Dendritic cell treated with granulocyte-macrophage colony-stimulating factor and Interleukin-4, amounts not matched to agents 40 ng/mL and 50 ng/mL, for 4 days (primary cell): ENCODE measurements around the gene EGFLAM.

Experiments used
- H3K27ac Mint-ChIP-seq: one replicate; pipeline ENCODE4 v1.8.0; 2022; ENCODE audit warnings: mild to moderate bottlenecking, mixed read lengths
- H3K27me3 Mint-ChIP-seq: one replicate; pipeline ENCODE4 v1.8.0; 2022; ENCODE audit warnings: mild to moderate bottlenecking, mixed read lengths
- H3K36me3 Mint-ChIP-seq: one replicate; pipeline ENCODE4 v1.8.0; 2022; ENCODE audit warnings: low read depth, mixed read lengths
- H3K4me1 Mint-ChIP-seq: one replicate; pipeline ENCODE4 v1.8.0; 2022; ENCODE audit warnings: low read depth, mixed read lengths
- H3K4me3 Mint-ChIP-seq: one replicate; pipeline ENCODE4 v1.8.0; 2022; ENCODE audit warnings: mild to moderate bottlenecking, moderate library complexity, mixed read lengths
- H3K9me3 Mint-ChIP-seq: one replicate; pipeline ENCODE4 v1.8.0; 2022; ENCODE audit warnings: mixed read lengths
- intact Hi-C: fragments of 100-400 bp; cut with micrococcal nuclease; formaldehyde crosslinking; loops from one replicate; pipeline ENCODE4 v1.15.0; 2022

Gene EGFLAM

DNA sequence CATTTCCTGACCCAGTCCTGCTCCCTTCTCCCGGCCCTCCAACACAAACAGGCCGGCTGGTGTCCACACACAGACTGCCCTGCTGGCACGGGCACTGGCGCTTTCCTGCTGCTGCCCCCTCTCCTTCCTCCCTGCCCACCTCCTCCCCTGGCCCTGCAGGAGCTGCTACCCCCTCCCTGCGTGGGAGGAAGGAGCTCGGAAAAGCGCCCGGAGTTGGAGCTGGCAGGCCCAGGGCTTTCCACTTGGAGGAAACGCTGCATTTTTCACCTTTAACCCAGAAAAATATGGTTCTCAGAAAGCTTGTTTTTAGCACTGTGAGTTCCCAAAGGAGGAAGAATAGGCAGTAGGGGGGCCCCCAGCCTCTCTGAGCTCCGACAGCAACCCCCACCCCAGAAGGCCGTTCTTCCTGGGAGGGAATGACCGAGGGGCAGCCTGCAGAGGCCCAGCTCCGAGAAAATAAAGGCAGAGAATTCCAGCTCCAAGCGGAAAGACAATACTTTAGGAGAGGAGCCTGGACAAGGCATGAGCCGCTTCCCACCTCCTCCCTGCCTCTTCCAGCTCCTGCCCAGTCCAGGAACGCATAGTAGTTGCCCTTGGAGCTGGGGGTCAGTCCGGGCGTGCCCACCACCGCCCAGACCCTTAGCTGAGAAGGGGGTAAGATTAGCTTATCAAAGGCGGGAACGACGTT is 209.1 kb downstream of the EGFLAM start:
- H3K27me3 Mint-ChIP-seq = peaks cover 22% of the 10 kb centered on the region
- no peak overlapping the region for H3K4me3 Mint-ChIP-seq
- intact Hi-C loops = no loop called here
- no peaks in the 10 kb centered on the region for H3K36me3 Mint-ChIP-seq
- H3K4me1 Mint-ChIP-seq = no peaks in the 10 kb centered on the region
- no peak overlapping the region for H3K27ac Mint-ChIP-seq
- no peaks in the 10 kb centered on the region for H3K9me3 Mint-ChIP-seq

DNA sequence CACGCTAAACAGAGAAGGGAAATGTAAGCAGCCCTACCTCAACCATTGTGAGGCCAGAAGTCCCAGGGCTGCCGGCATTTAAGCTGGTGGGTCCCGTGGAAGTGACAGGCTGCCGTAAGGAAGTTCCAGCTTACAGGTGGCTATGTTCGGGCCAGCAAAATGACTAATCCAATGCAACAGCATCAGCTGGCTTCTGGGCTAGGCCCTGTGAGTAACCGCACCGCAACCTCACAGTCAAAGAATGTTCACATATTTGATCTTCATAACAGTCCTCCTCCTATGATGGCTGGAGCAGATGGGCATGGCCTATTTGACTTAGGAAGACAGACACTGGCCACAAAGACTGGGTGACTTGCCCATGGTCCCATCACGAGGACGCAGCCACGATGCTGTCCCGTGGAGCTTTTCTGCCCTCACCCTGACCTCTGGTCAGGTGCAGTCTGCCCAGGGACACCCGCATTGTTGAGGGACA is 209.9 kb downstream of the EGFLAM start:
- peaks cover 22% of the 10 kb centered on the region for H3K27me3 Mint-ChIP-seq
- intact Hi-C loops = no loop called here
- no peaks in the 10 kb centered on the region for H3K4me1 Mint-ChIP-seq

DNA sequence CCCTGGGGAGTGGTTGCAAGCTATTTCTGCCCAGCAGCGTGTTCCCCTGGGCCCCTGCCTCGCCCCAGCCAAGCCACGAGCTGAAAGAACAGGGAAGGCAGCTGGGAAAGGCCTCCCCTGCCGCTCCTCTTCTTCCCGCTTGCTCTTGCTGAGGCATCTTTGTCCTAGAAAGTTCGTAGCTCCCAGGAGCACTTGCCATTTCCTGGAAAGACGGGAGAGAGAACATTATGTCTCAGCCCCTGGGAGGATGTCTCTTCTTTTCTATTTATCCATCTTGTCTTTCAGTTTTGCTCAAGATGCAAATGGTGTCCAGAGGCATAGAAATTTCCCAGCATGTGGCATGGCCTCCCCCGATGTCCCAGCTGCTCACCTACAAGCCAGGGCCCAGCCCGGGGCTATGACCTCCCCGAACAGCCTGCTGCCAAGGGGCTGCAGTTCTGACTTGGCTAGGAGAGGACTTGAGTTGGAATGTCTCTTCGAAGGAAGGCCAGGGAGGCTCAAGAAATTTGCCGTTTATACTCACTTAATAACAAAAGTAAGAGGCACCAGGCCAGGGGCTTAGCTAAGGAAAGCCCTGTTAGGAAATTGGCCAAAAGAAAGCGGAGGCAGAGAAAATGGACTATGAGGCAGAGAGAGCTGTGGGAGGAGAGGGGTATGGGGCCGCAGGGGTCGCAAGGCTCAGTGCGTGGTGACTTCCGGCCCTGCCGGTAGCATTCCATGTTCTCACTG is 210.8 kb downstream of the EGFLAM start:
- H3K4me1 Mint-ChIP-seq = no peaks in the 10 kb centered on the region
- no peak overlapping the region for H3K27ac Mint-ChIP-seq
- no peak overlapping the region for H3K4me3 Mint-ChIP-seq
- no peaks in the 10 kb centered on the region for H3K36me3 Mint-ChIP-seq
- H3K27me3 Mint-ChIP-seq = peaks cover 31% of the 10 kb centered on the region
- no peaks in the 10 kb centered on the region for H3K9me3 Mint-ChIP-seq
- intact Hi-C loops = no loop called here

More for the DNA sequence above, 209.9 kb downstream of the EGFLAM start:
- Mint-ChIP-seq H3K27ac (no peak overlapping the region), H3K4me3 (no peak overlapping the region), H3K9me3 (no peaks in the 10 kb centered on the region), H3K36me3 (no peaks in the 10 kb centered on the region)

DNA sequence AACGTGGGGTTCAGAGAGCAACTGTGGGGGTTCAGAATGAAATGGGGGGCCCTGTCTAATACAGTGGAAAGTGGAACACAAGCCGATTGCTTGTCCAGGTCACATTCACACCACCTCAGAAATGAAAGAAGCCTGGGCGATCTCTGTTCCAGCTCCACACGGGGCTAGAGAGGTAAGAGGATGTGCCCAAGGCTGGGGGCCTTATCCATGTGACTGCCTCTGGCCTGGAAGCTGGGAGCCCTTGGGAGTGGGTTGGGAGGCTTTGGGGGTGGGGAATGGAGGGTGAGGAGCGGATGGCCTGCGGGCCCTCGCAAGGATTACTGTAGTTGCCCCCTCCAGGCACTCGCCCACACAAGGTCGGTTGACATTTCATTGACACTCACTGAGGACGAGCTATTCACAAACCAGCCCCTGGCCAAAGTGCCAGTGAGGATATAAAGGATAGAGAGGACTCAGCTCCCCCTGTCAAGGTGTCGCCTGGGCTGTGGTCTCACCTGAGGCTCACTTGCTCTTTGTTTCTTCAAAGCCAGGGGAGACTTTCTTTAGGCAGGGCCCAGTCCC is 211.4 kb downstream of the EGFLAM start:
- Mint-ChIP-seq H3K9me3 (no peaks in the 10 kb centered on the region), H3K27me3 (peaks cover 36% of the 10 kb centered on the region), H3K4me3 (no peak overlapping the region), H3K27ac (no peak overlapping the region), H3K36me3 (no peaks in the 10 kb centered on the region), H3K4me1 (no peaks in the 10 kb centered on the region)
- intact Hi-C loops = no loop called here

DNA sequence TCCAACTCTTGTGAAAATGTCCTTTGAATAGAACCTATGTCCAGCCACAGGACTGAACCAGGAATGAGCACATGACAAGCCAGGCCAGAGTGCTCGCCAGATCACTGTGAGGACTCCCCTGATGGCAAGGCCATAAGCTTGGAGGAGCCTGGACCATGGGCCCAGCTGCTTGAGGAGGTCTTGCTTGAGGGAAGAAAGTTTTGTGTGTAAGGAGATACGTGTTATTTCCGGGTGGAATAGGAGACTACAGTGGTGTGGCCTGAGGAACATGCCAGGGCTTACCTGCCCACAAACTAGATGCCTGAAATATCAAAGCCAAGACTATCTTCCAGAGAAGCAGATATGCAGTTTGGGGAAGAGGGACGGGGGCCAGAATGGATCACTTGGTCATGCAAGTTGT is 213.3 kb downstream of the EGFLAM start:
- Mint-ChIP-seq H3K4me3 (no peak overlapping the region), H3K27ac (no peak overlapping the region), H3K27me3 (peaks cover 48% of the 10 kb centered on the region), H3K36me3 (no peaks in the 10 kb centered on the region), H3K4me1 (no peaks in the 10 kb centered on the region), H3K9me3 (no peaks in the 10 kb centered on the region)
- intact Hi-C loops = no loop called here

DNA sequence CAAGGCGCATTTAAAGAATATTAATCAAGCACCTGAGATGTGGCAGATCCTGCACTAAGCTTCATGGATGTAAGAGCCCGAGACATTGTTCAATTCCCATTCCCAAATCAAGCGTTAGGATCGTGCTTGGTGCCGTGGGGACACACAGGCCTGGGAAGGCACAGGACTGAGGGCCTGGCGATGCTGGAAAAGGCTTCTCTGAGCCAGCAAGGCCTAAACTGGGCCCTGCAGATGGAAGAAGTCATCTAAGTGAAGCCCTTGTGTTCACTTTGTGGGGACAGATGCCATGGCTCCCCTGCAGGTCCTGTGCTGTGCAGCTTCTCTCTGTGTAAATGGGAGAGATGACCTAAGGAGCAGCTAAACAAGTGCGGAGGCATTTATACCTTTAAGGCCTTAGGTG is 214.2 kb downstream of the EGFLAM start:
- H3K27ac Mint-ChIP-seq = no peak overlapping the region
- H3K9me3 Mint-ChIP-seq = no peaks in the 10 kb centered on the region
- H3K4me3 Mint-ChIP-seq = no peak overlapping the region
- peaks cover 57% of the 10 kb centered on the region for H3K27me3 Mint-ChIP-seq
- no peaks in the 10 kb centered on the region for H3K36me3 Mint-ChIP-seq
- no peaks in the 10 kb centered on the region for H3K4me1 Mint-ChIP-seq
- intact Hi-C loops = no loop called here

DNA sequence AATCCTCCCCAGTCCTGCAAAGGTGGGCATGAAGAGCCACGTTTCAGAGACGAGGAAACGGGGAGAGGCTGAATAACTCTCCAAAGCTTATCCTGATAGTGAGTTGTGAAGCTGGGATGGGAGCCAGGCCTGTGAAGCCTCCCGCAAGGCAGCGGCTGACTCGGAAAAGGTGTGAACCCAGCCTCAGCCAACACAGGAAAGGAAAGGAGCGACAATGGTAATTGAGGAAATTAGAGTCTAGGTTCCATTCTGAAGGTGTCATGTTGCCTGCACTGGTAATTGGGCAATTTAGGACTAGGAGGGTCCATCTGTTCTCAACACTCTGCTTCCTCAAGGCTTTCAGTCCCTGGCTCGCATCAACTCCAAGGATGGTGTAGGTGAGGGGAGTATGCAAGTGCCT is 214.6 kb downstream of the EGFLAM start:
- Mint-ChIP-seq H3K27ac (no peak overlapping the region), H3K4me1 (no peaks in the 10 kb centered on the region), H3K36me3 (no peaks in the 10 kb centered on the region), H3K4me3 (no peak overlapping the region), H3K27me3 (peaks cover 59% of the 10 kb centered on the region), H3K9me3 (no peaks in the 10 kb centered on the region)
- intact Hi-C loops = no loop called here

DNA sequence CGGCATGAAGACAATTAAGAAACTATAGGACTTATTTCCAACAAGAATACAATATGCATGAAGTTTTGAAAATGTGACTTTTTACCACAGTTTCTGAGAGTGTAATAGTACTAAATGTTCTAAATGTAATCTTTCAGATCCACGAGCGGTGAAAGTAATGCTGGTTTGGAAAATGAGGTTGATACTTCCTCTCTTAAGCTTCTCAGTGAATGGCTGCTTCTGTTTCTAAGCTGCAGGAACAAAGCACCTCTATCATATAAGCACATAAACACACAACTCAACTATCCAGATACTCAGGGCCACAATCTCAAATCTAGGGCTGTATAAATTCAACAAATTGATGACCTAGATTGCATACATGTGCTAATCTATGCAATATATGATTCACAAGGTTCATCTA is 219.8 kb downstream of the EGFLAM start:
- no peaks in the 10 kb centered on the region for H3K36me3 Mint-ChIP-seq
- intact Hi-C loops = no loop called here
- peaks cover 77% of the 10 kb centered on the region for H3K27me3 Mint-ChIP-seq
- no peaks in the 10 kb centered on the region for H3K9me3 Mint-ChIP-seq
- H3K27ac Mint-ChIP-seq = no peak overlapping the region
- H3K4me3 Mint-ChIP-seq = no peak overlapping the region
- no peaks in the 10 kb centered on the region for H3K4me1 Mint-ChIP-seq

DNA sequence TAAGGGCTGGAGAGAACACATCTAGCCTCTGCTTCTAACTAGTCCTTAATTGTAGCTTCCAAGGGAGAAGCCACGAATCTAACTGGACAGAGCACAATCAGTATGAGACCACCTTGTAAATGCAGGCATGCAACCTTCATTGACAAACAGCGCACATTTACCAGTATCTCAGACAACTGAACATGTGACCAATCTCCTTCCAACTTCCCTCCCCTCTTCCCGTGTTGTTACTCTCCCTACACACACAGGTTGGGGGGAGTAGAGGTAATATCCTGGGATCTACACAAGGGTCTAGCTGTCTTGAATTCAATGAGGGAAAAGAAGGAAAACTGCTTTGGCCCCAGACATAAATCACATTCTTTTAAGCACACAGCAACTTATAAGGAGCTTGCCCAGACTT is 220.5 kb downstream of the EGFLAM start:
- intact Hi-C loops = no loop called here
- no peak overlapping the region for H3K27ac Mint-ChIP-seq
- H3K4me1 Mint-ChIP-seq = no peaks in the 10 kb centered on the region
- no peaks in the 10 kb centered on the region for H3K36me3 Mint-ChIP-seq
- no peaks in the 10 kb centered on the region for H3K9me3 Mint-ChIP-seq
- no peak overlapping the region for H3K4me3 Mint-ChIP-seq
- peaks cover 77% of the 10 kb centered on the region for H3K27me3 Mint-ChIP-seq

DNA sequence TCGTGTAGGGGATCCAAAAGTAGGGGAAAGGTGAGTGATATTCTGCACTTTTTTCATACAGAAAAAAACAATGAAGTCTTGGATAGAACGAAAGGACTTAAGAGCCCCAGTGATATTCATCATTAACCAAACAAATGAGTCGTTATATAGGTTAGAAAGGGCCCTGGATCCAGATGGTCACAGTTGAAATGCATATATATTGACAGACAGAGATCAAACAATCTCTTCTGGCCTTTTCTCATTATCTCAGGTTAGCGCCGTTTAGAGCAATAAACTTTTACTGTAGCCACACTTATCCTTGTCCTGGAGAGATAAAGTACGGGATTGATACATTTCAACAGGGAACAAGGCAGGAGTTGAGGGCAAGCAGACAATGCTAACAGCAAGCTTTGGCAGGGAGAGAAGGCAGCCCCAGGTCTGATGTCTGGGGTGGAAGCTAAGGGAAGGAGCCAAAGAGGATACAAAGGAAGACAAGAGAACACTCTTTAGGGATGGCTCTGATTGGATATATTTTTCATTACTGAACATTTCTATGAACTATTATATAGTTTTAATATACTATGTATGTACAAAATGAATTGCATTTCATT is 221.1 kb downstream of the EGFLAM start:
- H3K4me3 Mint-ChIP-seq = no peak overlapping the region
- no peaks in the 10 kb centered on the region for H3K36me3 Mint-ChIP-seq
- H3K4me1 Mint-ChIP-seq = no peaks in the 10 kb centered on the region
- no peaks in the 10 kb centered on the region for H3K9me3 Mint-ChIP-seq
- intact Hi-C loops = no loop called here
- peaks cover 76% of the 10 kb centered on the region for H3K27me3 Mint-ChIP-seq
- no peak overlapping the region for H3K27ac Mint-ChIP-seq

DNA sequence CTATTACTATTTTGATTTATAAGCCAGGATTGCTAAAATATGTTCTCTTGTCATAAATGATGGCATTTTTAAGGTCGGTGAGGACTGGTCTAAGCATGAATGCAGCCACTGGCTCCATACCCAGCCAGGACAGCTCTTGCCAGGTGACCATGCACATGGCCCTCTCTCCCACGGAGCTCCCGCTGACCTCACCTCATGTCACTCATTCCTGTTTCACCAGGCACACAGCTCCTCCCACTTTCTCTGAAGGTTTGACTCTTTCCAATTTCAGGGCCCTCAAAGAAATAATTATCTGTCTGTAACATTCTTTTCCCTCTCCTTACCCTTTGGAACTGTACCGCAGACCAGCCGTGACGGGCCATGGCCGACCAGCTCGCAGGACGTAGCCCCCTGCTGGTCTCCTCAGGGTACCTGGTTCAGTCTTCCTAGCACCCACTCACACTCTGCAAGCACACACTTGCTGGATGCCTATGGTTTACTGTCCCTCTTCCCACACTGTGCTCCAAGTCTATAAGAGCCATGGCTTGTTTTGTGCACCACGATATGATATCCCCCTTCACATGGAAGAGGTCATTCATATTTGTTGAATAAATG is 225.5 kb downstream of the EGFLAM start:
- Mint-ChIP-seq H3K4me3 (no peak overlapping the region), H3K27me3 (peaks cover 80% of the 10 kb centered on the region), H3K27ac (no peak overlapping the region), H3K36me3 (no peaks in the 10 kb centered on the region), H3K4me1 (no peaks in the 10 kb centered on the region), H3K9me3 (no peaks in the 10 kb centered on the region)
- intact Hi-C loops = no loop called here

DNA sequence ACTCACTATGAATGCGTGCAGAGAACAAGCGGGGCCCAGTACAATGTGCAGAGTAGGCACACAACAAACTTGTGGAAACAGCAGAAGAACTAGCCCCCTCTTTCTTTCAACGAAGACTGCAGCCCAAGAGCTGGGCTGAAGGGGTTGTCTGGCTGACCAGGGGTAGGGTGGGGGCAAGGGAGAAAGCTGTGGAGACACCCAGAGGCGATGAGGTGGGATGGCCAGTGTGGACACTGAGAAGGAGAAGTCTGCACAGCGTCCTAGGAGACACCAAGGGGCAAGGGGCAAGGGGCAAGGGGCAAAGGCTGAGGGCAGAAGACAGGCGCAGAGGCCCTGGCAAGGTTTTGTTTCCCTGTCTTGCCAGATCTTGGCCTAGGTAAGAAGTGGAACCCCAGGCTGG is 235.8 kb downstream of the EGFLAM start:
- no peaks in the 10 kb centered on the region for H3K9me3 Mint-ChIP-seq
- no peak overlapping the region for H3K4me3 Mint-ChIP-seq
- H3K27ac Mint-ChIP-seq = no peak overlapping the region
- intact Hi-C loops = no loop called here
- H3K4me1 Mint-ChIP-seq = no peaks in the 10 kb centered on the region
- peaks cover 59% of the 10 kb centered on the region for H3K27me3 Mint-ChIP-seq
- H3K36me3 Mint-ChIP-seq = no peaks in the 10 kb centered on the region

DNA sequence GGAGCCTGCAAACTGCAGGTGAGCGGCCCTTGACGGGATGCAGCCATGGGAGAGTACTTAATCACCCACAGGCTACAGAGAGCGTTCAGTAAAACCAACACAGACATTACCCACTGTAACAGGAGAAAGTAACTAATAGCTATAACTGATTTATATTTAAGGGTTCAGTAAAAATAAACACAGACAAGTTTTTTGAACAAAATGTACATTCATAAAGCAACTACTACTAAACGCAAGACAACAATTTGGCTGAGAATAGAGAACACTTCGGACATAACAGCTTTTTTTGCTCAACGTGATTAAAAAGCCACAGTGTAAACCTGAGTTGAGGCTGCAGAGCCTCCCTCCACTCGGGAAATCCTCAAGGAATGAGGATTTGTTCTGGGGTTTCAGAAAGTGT is 236.4 kb downstream of the EGFLAM start:
- Mint-ChIP-seq H3K4me1 (no peaks in the 10 kb centered on the region), H3K36me3 (no peaks in the 10 kb centered on the region), H3K27me3 (peaks cover 61% of the 10 kb centered on the region), H3K9me3 (no peaks in the 10 kb centered on the region), H3K4me3 (no peak overlapping the region), H3K27ac (no peak overlapping the region)
- intact Hi-C loops = no loop called here

DNA sequence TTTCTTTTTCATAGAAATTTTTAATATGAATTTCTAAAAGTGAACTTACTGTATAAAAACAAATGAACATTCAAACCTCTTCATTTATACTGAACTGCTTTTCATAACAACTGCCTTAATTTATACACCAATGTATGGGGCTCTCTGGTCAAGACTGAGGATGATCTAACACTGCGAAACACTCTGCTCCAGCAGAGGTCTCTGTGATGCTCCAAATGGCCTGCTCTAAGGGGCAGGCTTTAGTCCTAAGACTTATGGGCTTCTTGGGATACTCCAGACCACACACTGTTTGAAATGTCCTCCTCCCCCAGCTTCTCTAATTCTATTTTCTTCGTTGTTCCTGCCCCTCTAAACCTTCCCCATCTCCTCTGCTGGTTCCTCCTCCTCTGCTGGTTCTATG is 239.6 kb downstream of the EGFLAM start:
- Mint-ChIP-seq H3K9me3 (no peaks in the 10 kb centered on the region), H3K27me3 (peaks cover 53% of the 10 kb centered on the region), H3K27ac (no peak overlapping the region), H3K4me1 (no peaks in the 10 kb centered on the region), H3K4me3 (no peak overlapping the region), H3K36me3 (no peaks in the 10 kb centered on the region)
- intact Hi-C loops = no loop called here
